Suppressor macrophage treated with lipopolysaccharide for 1 hour (primary cell): ENCODE data around the gene DOCK6.
A peak's percentile ranks its signal among the peaks of the same experiment; 100 is the strongest.

Experiments
- DNase-seq, 3 donors: peaks; one replicate each; pipeline ENCODE4 v3.0.0-alpha.2; 2020 to 2022

The DOCK6 gene

GRCh38 chr19:11243798-11244169 lies 18.5 kb downstream of the DOCK6 start:
- DNase-seq = no peak

DNA sequence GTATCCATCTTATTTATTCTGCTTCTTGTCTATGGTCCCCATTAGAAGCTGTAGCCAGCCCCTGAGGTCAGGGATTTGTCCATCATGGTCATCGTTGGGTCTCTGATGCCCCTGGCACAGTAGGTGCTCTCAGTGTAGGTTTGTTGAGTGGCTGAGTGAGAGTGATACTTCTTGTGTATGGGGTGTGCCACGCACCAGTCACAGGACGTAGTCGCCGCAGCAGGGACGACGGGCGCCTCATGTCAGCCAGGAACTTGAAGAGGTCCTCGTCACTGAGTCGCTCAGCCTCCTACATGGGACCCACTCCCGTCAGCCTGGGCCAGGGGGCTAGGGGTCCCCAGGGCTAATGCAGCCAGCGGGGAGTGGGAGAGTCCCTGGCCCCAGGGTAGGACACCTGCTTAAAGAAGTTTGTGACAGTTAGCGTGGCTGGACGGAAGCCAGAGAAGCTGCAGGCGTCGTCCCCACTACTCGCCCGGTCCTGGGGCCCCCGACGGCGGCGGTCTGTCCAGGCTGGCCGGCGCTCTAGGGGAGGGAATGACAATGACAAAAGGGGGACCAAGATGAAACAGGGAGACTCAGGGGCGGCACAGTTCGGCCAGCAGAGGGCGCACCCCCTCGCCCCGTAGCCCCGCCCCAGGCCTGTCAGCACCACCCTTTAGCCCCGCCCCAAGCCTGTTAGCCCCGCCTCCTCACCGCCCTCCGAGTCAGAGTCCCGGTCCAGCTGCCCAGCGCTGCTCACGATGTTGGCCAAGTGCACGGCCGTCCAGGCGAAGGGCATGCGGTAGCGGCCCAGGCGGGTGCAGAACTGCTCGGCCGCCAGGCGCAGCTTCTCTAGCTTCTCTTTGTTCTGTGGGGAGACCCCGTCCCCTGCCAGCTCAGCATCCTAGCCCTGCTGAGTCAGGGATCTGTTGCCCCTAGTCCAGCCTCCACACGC lies 19.2 kb downstream of the DOCK6 start:
- DNase-seq = peak; percentile 88 to 97 (median 95)

- DNase-seq = no peak
Measured at GRCh38 chr19:11242025-11242424, 20.3 kb downstream of the DOCK6 start.

- DNase-seq = no peak
Measured at GRCh38 chr19:11240008-11240444, 22.3 kb downstream of the DOCK6 start.

DNA sequence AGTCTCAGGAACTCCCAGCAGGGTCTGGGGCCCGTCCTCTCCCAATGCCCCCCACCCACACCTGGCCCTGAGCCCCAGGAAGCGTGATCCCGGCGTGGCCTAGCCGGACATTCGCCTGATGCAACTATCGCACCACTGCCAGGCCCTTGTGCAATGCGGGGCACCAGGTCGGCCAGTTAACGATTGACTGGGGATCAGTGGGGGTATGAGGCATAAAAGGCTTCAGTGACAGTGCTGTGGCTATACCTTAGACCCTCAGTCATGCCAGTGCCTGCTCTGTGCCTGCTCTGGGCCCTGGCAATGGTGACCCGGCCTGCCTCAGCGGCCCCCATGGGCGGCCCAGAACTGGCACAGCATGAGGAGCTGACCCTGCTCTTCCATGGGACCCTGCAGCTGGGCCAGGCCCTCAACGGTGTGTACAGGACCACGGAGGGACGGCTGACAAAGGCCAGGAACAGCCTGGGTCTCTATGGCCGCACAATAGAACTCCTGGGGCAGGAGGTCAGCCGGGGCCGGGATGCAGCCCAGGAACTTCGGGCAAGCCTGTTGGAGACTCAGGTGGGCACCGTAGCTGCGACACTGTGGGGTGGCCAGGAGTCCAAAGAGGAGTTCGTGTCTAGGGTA lies 22.8 kb downstream of the DOCK6 start, which contains the start of gene ANGPTL8:
Gene ANGPTL8 (plus strand): TSS at position 243 of the 624 bp plus-strand sequence. CDS start 19 bp downstream, at position 262.
- no peak for DNase-seq

- no peak for DNase-seq
Measured at GRCh38 chr19:11238781-11239376, 23.4 kb downstream of the DOCK6 start.

DNA sequence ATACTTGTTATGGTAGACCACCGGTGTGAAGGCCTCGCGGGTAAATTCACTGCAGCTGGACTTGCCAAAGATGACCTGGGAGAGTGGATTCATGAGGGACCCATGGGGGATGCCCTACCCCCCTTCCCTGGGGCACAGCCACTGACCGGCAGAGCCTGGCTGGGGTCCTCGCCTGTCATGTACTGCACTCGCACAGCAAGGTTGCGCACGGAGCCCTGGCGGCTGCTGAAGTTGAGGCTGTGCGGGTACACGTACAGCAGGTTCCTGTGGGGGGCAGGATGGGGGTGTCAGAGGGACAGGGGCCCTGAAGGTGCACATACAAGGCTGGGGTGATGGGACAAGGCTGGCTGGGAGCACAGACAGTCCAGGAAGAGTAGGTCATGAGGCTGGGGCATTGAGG lies 24.3 kb downstream of the DOCK6 start:
- no peak for DNase-seq

- DNase-seq = no peak
Measured at GRCh38 chr19:11237321-11237720, 25.0 kb downstream of the DOCK6 start.

DNA sequence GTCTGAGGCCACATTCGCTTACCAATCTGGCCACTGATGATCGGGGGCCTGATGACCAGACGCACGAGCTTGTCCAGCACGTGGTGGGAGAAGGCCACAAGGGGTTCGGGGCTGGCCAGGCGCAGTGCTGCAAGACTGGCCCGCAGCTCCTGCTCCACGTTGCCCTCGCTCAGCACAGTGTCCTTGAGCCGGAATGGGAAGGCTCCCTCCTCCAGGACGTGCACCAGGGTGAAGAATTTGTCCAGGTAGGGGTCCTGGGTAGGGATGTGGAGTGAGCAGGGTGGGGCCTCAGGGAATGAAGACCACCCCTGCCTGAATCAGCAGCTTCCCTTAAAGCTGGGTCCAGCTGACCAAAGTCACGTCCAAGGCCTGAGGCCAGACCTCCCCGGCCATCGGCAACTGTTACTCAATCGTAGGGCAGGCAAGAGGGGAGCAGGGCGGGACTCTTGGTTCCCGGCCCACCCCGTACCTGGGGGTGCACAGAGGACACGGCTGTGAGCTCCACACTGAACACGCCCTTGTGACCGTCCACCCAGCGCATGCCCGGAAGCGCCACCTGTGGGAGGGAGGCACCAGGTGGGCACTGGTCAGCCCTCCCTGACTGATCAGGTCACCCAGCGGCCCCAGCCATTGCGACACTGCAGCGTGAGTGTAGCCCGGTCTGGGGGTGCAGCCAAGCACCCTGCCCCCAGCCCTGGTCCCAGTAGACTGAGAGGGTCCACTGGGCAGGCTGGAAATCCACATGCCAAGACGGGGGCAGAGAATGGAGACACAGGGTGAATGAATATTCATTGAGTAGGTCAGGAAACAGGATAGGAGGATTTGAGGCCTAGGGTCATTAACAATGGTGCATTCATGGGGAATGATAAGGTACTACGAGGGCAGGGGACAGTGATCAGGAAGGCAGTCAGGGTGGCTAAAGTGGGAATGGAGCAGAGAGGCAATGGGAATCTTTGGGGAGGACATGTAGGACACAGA lies 25.7 kb downstream of the DOCK6 start:
- no peak for DNase-seq

GRCh38 chr19:11234486-11235075 lies 27.7 kb downstream of the DOCK6 start:
- DNase-seq = no peak

- DNase-seq = no peak
Measured at GRCh38 chr19:11233073-11233472, 29.3 kb downstream of the DOCK6 start.

- DNase-seq = no peak
Measured at GRCh38 chr19:11232555-11232954, 29.8 kb downstream of the DOCK6 start.

DNA sequence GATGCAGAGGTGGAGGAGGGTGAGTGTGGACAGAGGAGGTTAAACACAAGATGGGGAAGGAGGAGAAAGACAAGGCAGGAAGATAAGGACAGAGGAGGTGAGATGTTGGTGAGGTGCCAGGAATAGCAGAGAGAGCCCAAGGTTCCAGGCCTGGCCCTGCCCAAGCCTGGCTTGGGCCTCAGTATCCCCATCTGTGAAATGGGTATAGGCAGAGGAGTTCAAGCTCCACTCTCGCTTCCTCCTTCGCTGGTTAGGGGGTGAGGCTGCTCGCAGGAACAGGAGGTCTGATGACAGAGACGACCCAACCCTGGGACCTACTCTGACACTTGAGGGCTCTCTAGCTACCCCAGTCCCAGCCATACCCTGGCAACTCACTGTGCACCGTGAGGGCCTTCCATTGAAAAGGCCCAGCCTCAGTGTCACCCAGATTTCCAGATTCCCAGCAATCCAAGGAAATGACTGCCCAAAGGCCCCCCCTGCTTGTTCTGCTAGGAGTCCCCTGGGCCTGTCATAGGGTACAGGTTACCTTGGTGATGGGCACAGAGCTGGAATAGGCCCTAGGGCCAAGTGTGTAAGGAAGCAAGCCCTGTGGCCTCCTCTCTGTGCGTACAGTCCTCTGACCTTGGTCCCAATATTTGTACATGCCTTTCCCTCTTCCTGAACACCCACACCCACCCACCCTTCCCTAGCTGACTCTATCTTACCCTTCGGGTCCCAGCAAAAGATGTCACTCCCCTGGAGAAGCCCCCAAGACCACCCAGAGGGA lies 31.5 kb downstream of the DOCK6 start:
- no peak for DNase-seq

DNA sequence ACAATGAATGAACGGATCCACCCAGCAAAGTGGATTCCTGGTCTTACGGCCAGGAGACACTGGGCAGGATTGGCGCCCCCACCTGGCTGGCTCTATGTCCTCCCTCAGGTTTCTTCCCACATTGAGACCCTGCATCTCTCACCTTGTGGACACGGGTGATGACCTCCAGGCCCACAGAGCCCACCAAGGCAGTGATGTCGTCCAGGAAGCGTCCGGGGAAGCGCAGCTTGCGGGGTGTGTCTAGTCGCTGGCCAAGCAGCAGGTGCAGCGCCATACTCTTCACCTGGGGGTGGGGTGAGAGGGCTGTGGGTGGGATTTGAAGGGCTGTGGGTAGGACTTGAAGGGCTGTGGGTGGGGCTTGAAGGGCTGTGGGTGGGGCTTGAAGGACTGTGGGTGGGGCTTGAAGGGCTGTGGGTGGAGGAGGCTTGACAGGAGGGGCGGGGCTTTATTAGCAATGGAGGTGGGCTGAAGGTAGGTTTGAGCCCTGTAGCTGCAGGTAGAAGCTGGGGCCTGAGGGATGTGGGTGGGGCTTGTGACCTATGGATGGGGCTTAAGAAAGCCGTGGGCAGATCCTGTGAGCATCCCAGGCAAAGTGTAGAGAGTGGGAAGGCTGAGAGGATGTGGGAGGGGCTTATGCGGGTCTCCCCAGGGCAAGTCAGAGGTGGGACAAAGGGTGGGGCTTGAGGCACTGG lies 35.0 kb downstream of the DOCK6 start:
- DNase-seq = no peak

DNA sequence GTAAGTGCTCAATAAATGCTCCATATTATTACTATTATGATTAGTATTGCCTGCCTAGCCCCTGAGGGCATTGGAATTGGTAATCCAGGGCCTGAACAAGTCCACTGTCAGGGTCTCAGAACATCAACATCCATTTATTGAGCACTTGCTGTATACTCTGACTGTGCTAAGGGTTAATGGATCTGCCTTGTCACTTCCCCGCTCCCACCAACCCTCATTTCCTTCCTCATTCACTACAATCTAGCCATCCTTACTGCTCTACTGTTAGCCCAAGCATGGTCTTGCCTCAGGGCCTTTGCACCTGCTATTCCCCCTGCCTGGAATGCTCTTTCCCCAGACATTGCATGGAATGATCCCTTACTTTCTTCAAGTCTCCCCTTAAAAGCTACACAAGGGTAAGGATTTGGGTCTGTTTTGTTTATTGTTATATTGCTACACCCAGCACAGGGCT lies 35.6 kb downstream of the DOCK6 start:
- no peak for DNase-seq

DNA sequence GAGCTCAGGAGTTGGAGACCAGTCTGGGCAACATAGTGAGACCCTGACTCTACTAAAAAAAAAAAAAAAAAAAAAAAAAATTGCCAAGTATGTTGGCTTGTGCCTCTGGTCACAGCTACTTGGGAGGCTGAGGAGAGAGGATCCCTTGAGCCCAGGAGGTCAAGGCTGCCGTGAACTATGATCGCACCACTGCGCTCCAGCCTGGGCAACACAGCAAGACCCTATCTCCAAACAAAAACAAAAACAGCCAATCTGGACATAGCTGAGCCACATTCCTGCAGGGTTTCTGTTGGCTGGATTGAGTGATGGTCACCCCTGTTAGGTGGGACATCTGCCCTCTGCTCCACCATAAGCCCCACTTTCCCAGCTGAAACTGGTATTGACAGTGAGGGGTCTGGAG lies 36.5 kb downstream of the DOCK6 start:
- DNase-seq = no peak

DNA sequence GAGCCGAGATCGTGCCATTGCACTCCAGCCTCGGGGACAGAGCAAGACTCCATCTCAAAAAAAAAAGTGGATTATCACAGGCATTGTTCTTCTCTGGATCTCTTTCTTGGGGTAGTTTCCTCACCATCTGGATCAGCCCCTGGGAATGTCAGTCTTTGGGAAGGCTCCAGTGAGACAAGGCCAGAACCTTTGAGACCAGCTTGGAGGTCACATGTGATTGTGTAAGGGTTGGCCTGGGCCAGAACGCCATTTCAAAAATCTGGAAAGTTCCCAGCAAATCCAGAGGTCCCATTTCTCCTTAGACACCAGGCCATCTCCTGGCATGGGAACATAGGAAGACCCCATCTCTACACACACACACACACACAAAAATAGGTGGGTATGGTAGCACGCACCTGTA lies 37.2 kb downstream of the DOCK6 start:
- DNase-seq = no peak

GRCh38 chr19:11224429-11224828 lies 37.9 kb downstream of the DOCK6 start:
- DNase-seq = no peak

- DNase-seq = no peak
Measured at GRCh38 chr19:11223200-11223599, 39.1 kb downstream of the DOCK6 start.

GRCh38 chr19:11221082-11221598 lies 41.2 kb downstream of the DOCK6 start:
- DNase-seq = no peak
